Measurements from ENCODE around the gene ZNF474. TPM values are rescaled to one million over a fixed set of nuclear protein-coding genes. Genes with fewer than 3 reads are reported as not detected.

ZNF474 gene
- total and polyA plus RNA-seq, 12 donors: 0.03 to 0.20 (median 0.19) TPM; not detected in 9

- no peak overlapping the region for H3K4me3 ChIP-seq
- H3K4me1 ChIP-seq: peaks cover 0 to 9% (median 4%) of the 10 kb centered on the region in 9 donors
- ATAC-seq: no peak
- no peaks in the 10 kb centered on the region for H3K27me3 ChIP-seq
- TF ChIP-seq, protein P1, sequence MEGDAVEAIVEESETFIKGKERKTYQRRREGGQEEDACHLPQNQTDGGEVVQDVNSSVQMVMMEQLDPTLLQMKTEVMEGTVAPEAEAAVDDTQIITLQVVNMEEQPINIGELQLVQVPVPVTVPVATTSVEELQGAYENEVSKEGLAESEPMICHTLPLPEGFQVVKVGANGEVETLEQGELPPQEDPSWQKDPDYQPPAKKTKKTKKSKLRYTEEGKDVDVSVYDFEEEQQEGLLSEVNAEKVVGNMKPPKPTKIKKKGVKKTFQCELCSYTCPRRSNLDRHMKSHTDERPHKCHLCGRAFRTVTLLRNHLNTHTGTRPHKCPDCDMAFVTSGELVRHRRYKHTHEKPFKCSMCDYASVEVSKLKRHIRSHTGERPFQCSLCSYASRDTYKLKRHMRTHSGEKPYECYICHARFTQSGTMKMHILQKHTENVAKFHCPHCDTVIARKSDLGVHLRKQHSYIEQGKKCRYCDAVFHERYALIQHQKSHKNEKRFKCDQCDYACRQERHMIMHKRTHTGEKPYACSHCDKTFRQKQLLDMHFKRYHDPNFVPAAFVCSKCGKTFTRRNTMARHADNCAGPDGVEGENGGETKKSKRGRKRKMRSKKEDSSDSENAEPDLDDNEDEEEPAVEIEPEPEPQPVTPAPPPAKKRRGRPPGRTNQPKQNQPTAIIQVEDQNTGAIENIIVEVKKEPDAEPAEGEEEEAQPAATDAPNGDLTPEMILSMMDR (IDR thresholded peaks at IDR 0.05): no peak
- H3K27ac ChIP-seq: no peak overlapping the region
- 73 to 76% methylated on average over 2 of the region's 2 CpGs for WGBS, 2 donors
- H3K9me3 ChIP-seq: no peaks in the 10 kb centered on the region
- DNase-seq: no peak
- H3K36me3 ChIP-seq: no peaks in the 10 kb centered on the region
- intact Hi-C loops (cut with DNase I): no loop called here
Observed at GRCh38 chr5:122130152-122130551, 806 bp downstream of the ZNF474 start.

DNA sequence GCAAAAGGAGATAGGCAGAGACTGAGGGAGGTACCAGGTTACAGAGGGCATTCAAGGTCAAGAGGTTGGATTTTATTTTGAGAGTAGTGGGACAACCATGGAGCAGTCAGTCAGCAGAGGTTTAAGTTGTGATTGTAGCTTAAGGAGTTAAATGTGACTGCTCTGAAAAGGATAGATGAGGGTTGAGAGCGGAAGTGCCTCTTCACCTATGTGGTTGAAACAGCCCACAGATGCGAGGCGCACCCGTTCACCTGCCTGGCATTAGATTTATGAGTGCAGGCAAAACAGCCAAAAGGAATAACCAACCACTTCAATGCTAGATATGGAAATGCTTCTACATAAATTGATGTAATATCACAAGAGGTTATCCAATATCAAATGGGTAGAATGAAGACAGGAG is 8.4 kb downstream of the ZNF474 start:
- no peak for DNase-seq
- Histone ChIP-seq H3K4me1 (no peaks in the 10 kb centered on the region), H3K27me3 (no peaks in the 10 kb centered on the region), H3K4me3 (no peak overlapping the region), H3K36me3 (no peaks in the 10 kb centered on the region), H3K27ac (no peak overlapping the region), H3K9me3 (no peaks in the 10 kb centered on the region)
- TF ChIP-seq, protein P1 (IDR thresholded peaks at IDR 0.05): no peak
- no peak for ATAC-seq
- intact Hi-C loops (cut with DNase I): no loop called here
- 80 to 91% methylated on average over 4 of the region's 4 CpGs for WGBS, 2 donors

- ATAC-seq (no peak), DNase-seq (no peak)
- Histone ChIP-seq H3K4me3 (no peak overlapping the region), H3K9me3 (no peaks in the 10 kb centered on the region), H3K36me3 (no peaks in the 10 kb centered on the region), H3K27ac (no peak overlapping the region), H3K4me1 (no peaks in the 10 kb centered on the region), H3K27me3 (no peaks in the 10 kb centered on the region)
- WGBS, 2 donors: 65 to 76% methylated on average over 3 of the region's 3 CpGs
- TF ChIP-seq, protein P1 (IDR thresholded peaks at IDR 0.05): no peak
- intact Hi-C loops (cut with DNase I): no loop called here
Observed at GRCh38 chr5:122138356-122138755, 9.0 kb downstream of the ZNF474 start.

GRCh38 chr5:122140900-122141299 is 11.6 kb downstream of the ZNF474 start:
- no peaks in the 10 kb centered on the region for H3K4me1 ChIP-seq
- WGBS, 2 donors: 93 to 96% methylated on average over 3 of the region's 3 CpGs
- H3K4me3 ChIP-seq: no peak overlapping the region
- no peaks in the 10 kb centered on the region for H3K9me3 ChIP-seq
- DNase-seq (no peak), ATAC-seq (no peak)
- intact Hi-C loops (cut with DNase I): no loop called here
- TF ChIP-seq, protein P1 (IDR thresholded peaks at IDR 0.05): no peak
- no peaks in the 10 kb centered on the region for H3K27me3 ChIP-seq
- H3K36me3 ChIP-seq: no peaks in the 10 kb centered on the region
- H3K27ac ChIP-seq: no peak overlapping the region
